Activated B cell treated with CpG ODN at 0.5 μM for 24 hours (primary cell): ENCODE measurements around the gene DEFB119. TPM values are rescaled to one million over a fixed set of nuclear protein-coding genes. Genes with fewer than 3 reads are reported as not detected.
"Not testable (repeated sequence)": the region's sequence is repeated elsewhere in the genome, so short reads cannot be mapped to it uniquely, and the experiment has no call there.

Experiments used
- ATAC-seq: fragments of 200-7000 bp; cut with Tn5 transposase; one replicate; pipeline ENCODE4 v1.10.0; 2021; ENCODE audit warnings: low read depth, mild to moderate bottlenecking, moderate library complexity
- CTCF ChIA-PET: fragments of 350-600 bp; sonication (Branson Sonifier 250); formaldehyde crosslinking; loops from one replicate; lab custom pipeline; 2021; ENCODE audit warnings: antibody characterized with exemption; lab: Charles Lee
- POLR2A ChIA-PET: fragments of 350-600 bp; sonication (Branson Sonifier 250); formaldehyde crosslinking; loops from one replicate; lab custom pipeline; 2021; ENCODE audit warnings: antibody characterized with exemption; lab: Charles Lee
- DNase-seq: peaks from one replicate; pipeline ENCODE4 v3.0.0; 2022
- H3K27ac Mint-ChIP-seq: one replicate; pipeline ENCODE4 v1.8.0; 2020; ENCODE audit warnings: mixed read lengths
- H3K27me3 Mint-ChIP-seq: one replicate; pipeline ENCODE4 v1.8.0; 2021; ENCODE audit warnings: mixed read lengths
- H3K36me3 Mint-ChIP-seq: one replicate; pipeline ENCODE4 v1.8.0; 2021; ENCODE audit warnings: low read depth, mixed read lengths
- H3K4me1 Mint-ChIP-seq: one replicate; pipeline ENCODE4 v1.8.0; 2021; ENCODE audit warnings: mixed read lengths
- H3K4me3 Mint-ChIP-seq: one replicate; pipeline ENCODE4 v1.8.0; 2020; ENCODE audit warnings: mild to moderate bottlenecking, mixed read lengths
- H3K9me3 Mint-ChIP-seq: one replicate; pipeline ENCODE4 v1.8.0; 2020; ENCODE audit warnings: mixed read lengths
- CTCF ChIP-seq: fragments of 200-600 bp; IDR thresholded peaks from one replicate; pipeline ENCODE4 v1.8.0; 2022; ENCODE audit warnings: antibody characterized with exemption, mild to moderate bottlenecking
- intact Hi-C: fragments of 100-400 bp; cut with micrococcal nuclease; formaldehyde crosslinking; loops from one replicate; pipeline ENCODE4 v1.15.1; 2024
- total RNA-seq: library from RNA; stranded (reverse); gene quantifications from 2 replicates; pipeline ENCODE4 v1.2.3, GENCODE V29; 2022

Gene DEFB119, protein sequence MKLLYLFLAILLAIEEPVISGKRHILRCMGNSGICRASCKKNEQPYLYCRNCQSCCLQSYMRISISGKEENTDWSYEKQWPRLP
- total RNA-seq = not detected in 2 replicates

- CTCF ChIA-PET = no interaction called here
- no peak within 1 kb of the TSS for H3K27ac Mint-ChIP-seq
Observed at GRCh38 chr20:31390490-31390889, at the start of gene DEFB119. TSS of gene DEFB119 (minus strand) at chr20:31390590. CDS start at chr20:31390483, 107 bp downstream.

DNA sequence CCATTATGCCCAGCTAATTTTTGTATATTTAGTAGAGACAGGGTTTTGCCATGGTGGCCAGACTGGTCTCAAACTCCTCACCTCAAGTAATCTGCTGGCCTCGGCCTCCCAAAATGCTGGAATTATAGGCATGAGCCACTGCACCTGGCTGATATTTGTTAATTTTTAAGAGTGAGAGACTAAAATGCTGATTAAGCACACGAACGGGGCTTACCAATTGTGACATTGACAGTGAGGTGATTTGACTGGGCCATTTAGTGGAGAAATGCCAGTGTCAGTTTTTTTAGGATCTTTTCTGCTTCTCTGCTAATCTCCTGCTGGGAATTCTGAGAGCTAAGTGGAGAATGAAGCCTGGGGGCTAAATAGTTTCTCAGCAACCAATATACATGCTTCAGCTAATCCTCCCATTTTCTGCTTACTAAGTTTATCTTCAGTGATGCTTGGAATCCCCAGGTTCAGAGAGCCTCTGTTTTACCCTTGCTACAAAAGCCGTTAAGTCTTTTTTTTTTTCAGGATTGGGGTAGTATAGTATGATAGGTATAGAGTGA, 40.3 kb upstream of the DEFB119 start:
- ChIA-PET CTCF (no interaction called here), POLR2A (no interaction called here)
- Mint-ChIP-seq H3K9me3 (peaks cover 2% of the 10 kb centered on the region), H3K27ac (no peak overlapping the region), H3K4me1 (no peaks in the 10 kb centered on the region), H3K36me3 (no peaks in the 10 kb centered on the region), H3K4me3 (no peak overlapping the region), H3K27me3 (peaks cover 4% of the 10 kb centered on the region)
- intact Hi-C loops = no loop called here
- DNase-seq (no peak), ATAC-seq (no peak)
- TF ChIP-seq CTCF = no peak

More at GRCh38 chr20:31390490-31390889, at the start of gene DEFB119:
- no peaks in the 10 kb centered on the region for H3K36me3 Mint-ChIP-seq
- peaks cover 5% of the 10 kb centered on the region for H3K27me3 Mint-ChIP-seq
- ATAC-seq (no peak), DNase-seq (no peak)
- no peaks in the 10 kb centered on the region for H3K4me1 Mint-ChIP-seq
- POLR2A ChIA-PET = no interaction called here
- TF ChIP-seq CTCF = no peak
- no peak within 1 kb of the TSS for H3K4me3 Mint-ChIP-seq
- intact Hi-C loops = no loop called here
- no peaks in the 10 kb centered on the region for H3K9me3 Mint-ChIP-seq

DNA sequence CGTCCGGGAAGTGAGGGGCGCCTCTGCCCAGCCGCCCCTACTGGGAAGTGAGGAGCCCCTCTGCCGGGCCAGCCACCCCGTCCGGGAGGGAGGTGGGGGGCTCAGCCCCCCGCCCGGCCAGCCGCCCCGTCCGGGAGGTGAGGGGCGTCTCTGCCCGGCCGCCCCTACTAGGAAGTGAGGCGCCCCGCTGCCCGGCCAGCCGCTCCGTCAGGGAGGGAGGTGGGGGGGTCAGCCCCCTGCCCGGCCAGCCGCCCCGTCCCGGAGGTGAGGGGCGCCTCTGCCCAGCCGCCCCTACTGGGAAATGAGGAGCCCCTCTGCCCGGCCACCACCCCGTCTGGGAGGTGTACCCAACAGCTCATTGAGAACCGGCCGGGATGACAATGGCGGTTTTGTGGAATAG, 37.2 kb upstream of the DEFB119 start:
- H3K4me3 Mint-ChIP-seq, H3K27ac Mint-ChIP-seq, H3K9me3 Mint-ChIP-seq, POLR2A ChIA-PET, CTCF ChIA-PET, ATAC-seq, H3K36me3 Mint-ChIP-seq, H3K27me3 Mint-ChIP-seq, DNase-seq, intact Hi-C loops, H3K4me1 Mint-ChIP-seq: not testable (repeated sequence)

DNA sequence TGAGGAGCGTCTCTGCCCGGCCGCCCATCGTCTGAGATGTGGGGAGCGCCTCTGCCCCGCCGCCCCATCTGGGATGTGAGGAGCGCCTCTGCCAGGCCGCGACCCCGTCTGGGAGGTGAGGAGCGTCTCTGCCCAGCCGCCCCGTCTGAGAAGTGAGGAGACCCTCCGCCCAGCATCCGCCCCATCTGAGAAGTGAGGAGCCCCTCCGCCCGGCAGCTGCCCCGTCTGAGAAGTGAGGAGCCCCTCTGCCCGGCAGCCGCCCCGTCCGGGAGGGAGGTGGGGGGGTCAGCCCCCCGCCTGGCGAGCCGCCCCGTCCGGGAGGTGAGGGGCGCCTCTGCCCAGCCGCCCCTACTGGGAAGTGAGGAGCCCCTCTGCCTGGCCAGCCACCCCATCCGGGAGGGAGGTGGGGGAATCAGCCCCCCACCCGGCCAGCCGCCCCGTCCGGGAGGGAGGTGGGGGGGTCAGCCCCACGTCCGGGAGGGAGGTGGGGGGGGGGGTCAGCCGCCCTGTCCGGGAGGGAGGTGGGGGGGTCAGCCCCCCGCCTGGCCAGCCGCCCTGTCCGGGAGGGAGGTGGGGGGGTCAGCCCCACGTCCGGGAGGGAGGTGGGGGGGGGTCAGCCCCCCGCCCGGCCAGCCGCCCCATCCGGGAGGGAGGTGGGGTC, 36.6 kb upstream of the DEFB119 start:
- intact Hi-C loops, DNase-seq, H3K27me3 Mint-ChIP-seq, CTCF ChIA-PET, ATAC-seq, H3K4me3 Mint-ChIP-seq, H3K4me1 Mint-ChIP-seq, H3K27ac Mint-ChIP-seq, H3K36me3 Mint-ChIP-seq, H3K9me3 Mint-ChIP-seq, POLR2A ChIA-PET: not testable (repeated sequence)

GRCh38 chr20:31425797-31426196, 35.4 kb upstream of the DEFB119 start:
- ChIA-PET POLR2A (no interaction called here), CTCF (no interaction called here)
- intact Hi-C loops = no loop called here
- DNase-seq (no peak), ATAC-seq (no peak)
- no peaks in the 10 kb centered on the region for H3K36me3 Mint-ChIP-seq
- no peak overlapping the region for H3K27ac Mint-ChIP-seq
- peaks cover 2% of the 10 kb centered on the region for H3K9me3 Mint-ChIP-seq
- TF ChIP-seq CTCF = no peak
- no peaks in the 10 kb centered on the region for H3K4me1 Mint-ChIP-seq
- no peak overlapping the region for H3K4me3 Mint-ChIP-seq
- no peaks in the 10 kb centered on the region for H3K27me3 Mint-ChIP-seq

DNA sequence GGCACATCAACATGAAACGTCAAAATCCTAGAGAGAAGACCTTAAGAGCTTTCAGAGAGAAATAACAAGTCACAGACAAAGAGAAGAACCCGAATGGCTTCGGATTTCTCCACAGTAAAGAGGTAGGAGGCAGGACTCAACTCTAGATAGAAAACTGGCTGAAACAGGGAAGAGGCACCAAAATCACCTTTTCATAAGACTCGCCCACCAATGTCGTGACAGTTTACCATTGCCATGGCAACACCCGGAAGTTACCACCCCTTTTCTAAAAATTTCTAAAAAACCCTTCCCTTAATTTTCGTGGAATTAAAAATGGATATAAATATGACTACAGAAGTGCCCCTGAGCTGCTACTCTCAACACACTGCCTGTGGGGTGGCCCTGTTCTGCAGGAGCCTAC, 27.9 kb upstream of the DEFB119 start:
- DNase-seq (no peak), ATAC-seq (no peak)
- H3K4me3 Mint-ChIP-seq = no peak overlapping the region
- POLR2A ChIA-PET = interaction anchor here (0.6 kb wide), 1 partner anchor 24 kb away, joined by 3 read pairs; no protein-coding TSS in a partner anchor
- no peak overlapping the region for H3K27ac Mint-ChIP-seq
- H3K27me3 Mint-ChIP-seq = peaks cover 3% of the 10 kb centered on the region
- intact Hi-C loops = no loop called here
- no peaks in the 10 kb centered on the region for H3K36me3 Mint-ChIP-seq
- H3K9me3 Mint-ChIP-seq = no peaks in the 10 kb centered on the region
- CTCF ChIA-PET = no interaction called here
- TF ChIP-seq CTCF = no peak
- no peaks in the 10 kb centered on the region for H3K4me1 Mint-ChIP-seq
